ENCODE results near the gene FCSK. TPM values are rescaled to one million over a fixed set of nuclear protein-coding genes. Genes with fewer than 3 reads are reported as not detected.

FCSK gene
- total and polyA plus RNA-seq, 2 of the 8 experiments (the other 6 are each of a cell fraction or from before 2014, with no cell fraction given): 4.6 to 5.1 TPM

GRCh38 chr16:70465999-70466804 is 11.8 kb downstream of the FCSK start:
- no peak overlapping the region for H3K4me3 ChIP-seq (ENCODE audit: extremely low read depth in 1 of 4, insufficient read depth in 2 of 4, low read depth in 3 of 4, low read length in 4 of 4)
- H3K23me2 ChIP-seq (ENCODE audit: low read depth, low read length): no peaks in the 10 kb centered on the region
- H3K9me3 ChIP-seq (ENCODE audit: insufficient read depth in 2 of 2, low read depth in 1 of 2, low read length in 1 of 2): no peaks in the 10 kb centered on the region
- TF ChIP-seq CEBPB (IDR thresholded peaks at IDR 0.05; ENCODE audit: low read depth, low read length): no peak
- TF ChIP-seq E2F6 (IDR thresholded peaks at IDR 0.05): no peak
- TF ChIP-seq CTBP2 (IDR thresholded peaks at IDR 0.05; ENCODE audit: borderline replicate concordance, insufficient read depth, insufficient read length, low read length): no peak
- TF ChIP-seq RNF2 (IDR thresholded peaks at IDR 0.05; ENCODE audit: borderline replicate concordance, low read depth, low read length, missing control alignments, poor library complexity, severe bottlenecking): no peak
- H4K20me1 ChIP-seq (replicated peaks in 1 of 2; ENCODE audit: control insufficient read depth in 1 of 2, insufficient read depth in 2 of 2, low read length in 2 of 2): peaks cover 0 to 2% of the 10 kb centered on the region in 2 experiments
- H2BK15ac ChIP-seq (ENCODE audit: low read length): no peak overlapping the region
- H3K23ac ChIP-seq (ENCODE audit: insufficient read length): no peak overlapping the region
- H3K4me2 ChIP-seq (ENCODE audit: insufficient read depth in 1 of 2, low read depth in 2 of 2, low read length in 2 of 2): no peak overlapping the region
- H4K91ac ChIP-seq (replicated peaks; ENCODE audit: insufficient read length, low read length): no peak overlapping the region
- no peak overlapping the region for H2BK12ac ChIP-seq (ENCODE audit: low read depth, low read length)
- H3K27me3 ChIP-seq (replicated peaks in 1 of 4; ENCODE audit: control insufficient read depth in 3 of 4, extremely low read depth in 1 of 4, insufficient read depth in 3 of 4, low read length in 3 of 4): no peaks in the 10 kb centered on the region
- H2BK20ac ChIP-seq (ENCODE audit: low read length): no peak overlapping the region
- H3K4me1 ChIP-seq (replicated peaks in 1 of 4; ENCODE audit: control insufficient read depth in 3 of 4, insufficient read depth in 4 of 4, low read length in 3 of 4): peaks cover 0 to 5% (median 0%) of the 10 kb centered on the region in 4 experiments; a peak in 3 of 7 replicates
- no peak overlapping the region for H3K9ac ChIP-seq (replicated peaks in 1 of 4; ENCODE audit: extremely low read depth in 1 of 4, low read depth in 3 of 4, low read length in 3 of 4)
- no peaks in the 10 kb centered on the region for H3K79me2 ChIP-seq (ENCODE audit: control insufficient read depth in 1 of 2, insufficient read depth in 2 of 2, low read length in 2 of 2)
- H3K27ac ChIP-seq (ENCODE audit: low read depth, low read length): no peak overlapping the region
- no peak overlapping the region for H4K8ac ChIP-seq (ENCODE audit: extremely low read depth, insufficient read depth, low read length)
- no peaks in the 10 kb centered on the region for H3K79me1 ChIP-seq (ENCODE audit: low read depth, low read length)
- no peak overlapping the region for H3K18ac ChIP-seq (ENCODE audit: extremely low read depth, low read length)
- no peak overlapping the region for H3K56ac ChIP-seq (replicated peaks; ENCODE audit: insufficient read length, low read depth, low read length)
- no peak overlapping the region for H3K14ac ChIP-seq (ENCODE audit: insufficient read length)
- ChIA-PET POLR2A (ENCODE audit: partially characterized antibody) (interaction anchor here (1.6 to 4.5 kb wide), 2 partner anchors 11 to 85 kb away, joined by 7 to 20 read pairs; partner anchors contain the start of gene FCSK), CTCF (ENCODE audit: partially characterized antibody) (interaction anchor here (0.7 to 13.6 kb wide), 11 partner anchors 8 to 179 kb away, joined by 3 to 180 read pairs (median 4); partner anchors contain the start of gene FCSK)
- no peak overlapping the region for H2BK5ac ChIP-seq (ENCODE audit: low read depth, low read length)
- H2AK5ac ChIP-seq (ENCODE audit: low read depth, low read length): no peak overlapping the region
- no peak overlapping the region for H4K5ac ChIP-seq (ENCODE audit: insufficient read length, low read depth, low read length)
- DNase-seq (ENCODE audit: low read depth in 1 of 2, low spot score in 2 of 2): no peak
- no peaks in the 10 kb centered on the region for H3K36me3 ChIP-seq (ENCODE audit: control insufficient read depth in 2 of 4, insufficient read depth in 4 of 4, low read length in 3 of 4)
- no peak overlapping the region for H2BK120ac ChIP-seq (replicated peaks; ENCODE audit: low read depth, low read length)
- H3K4ac ChIP-seq (replicated peaks; ENCODE audit: insufficient read length, low read depth, low read length): no peak overlapping the region
- FAIRE-seq: no peak
- H2AFZ ChIP-seq (ENCODE audit: low read length): no peak overlapping the region
- WGBS, 2 experiments (ENCODE audit: extremely low coverage in 1 of 2, insufficient coverage in 1 of 2, insufficient read length in 1 of 2, insufficient replicate concordance in 2 of 2, low coverage in 1 of 2, low lambda C conversion rate in 2 of 2, missing lambda C conversion rate in 1 of 2): 93% methylated on average over 13 of the region's 13 CpGs; no CpG with 5 or more reads in 1 of the 2 experiments
